Activated CD4-positive, alpha-beta T cell treated with anti-CD3 and anti-CD28 coated beads for 48 hours (primary cell): ENCODE data around the gene KMT2B.
"Not testable (repeated sequence)": the region's sequence is repeated elsewhere in the genome, so short reads cannot be mapped to it uniquely, and the experiment has no call there.

ENCODE experiments used
- DNase-seq: peaks from one replicate; pipeline ENCODE4 v3.0.0-alpha.2; 2020

The KMT2B gene

DNA sequence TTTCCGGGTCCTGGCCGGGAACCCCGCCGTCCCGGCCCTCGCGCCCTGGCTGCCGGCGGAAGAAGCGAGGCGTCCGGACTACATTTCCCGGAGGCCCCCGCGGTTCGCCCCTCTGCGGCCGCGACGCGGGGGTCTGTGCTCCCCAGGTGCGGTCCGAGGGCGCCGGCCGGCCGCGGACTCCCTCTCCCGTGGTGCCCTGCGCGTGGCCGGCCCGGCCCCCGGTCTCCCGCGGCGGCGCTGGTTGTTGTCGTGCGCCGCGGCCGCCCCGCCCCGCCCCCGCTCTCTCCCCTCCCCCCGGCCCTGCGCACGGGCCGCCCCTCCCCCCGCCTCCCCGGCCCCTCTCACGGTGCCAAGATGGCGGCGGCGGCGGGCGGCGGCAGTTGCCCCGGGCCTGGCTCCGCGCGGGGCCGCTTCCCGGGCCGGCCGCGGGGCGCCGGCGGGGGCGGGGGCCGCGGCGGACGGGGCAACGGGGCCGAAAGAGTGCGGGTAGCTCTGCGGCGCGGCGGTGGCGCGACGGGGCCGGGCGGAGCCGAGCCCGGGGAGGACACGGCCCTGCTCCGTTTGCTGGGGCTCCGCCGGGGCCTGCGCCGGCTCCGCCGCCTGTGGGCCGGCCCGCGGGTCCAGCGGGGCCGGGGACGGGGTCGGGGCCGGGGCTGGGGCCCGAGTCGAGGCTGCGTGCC is at the start of gene KMT2B:
TSS of gene KMT2B (plus strand) at position 339 of the 680 bp plus-strand sequence. CDS start at position 355, 16 bp downstream.
- DNase-seq: no peak

GRCh38 chr19:35669566-35669965 is 48.2 kb upstream of the KMT2B start:
- DNase-seq: no peak

DNA sequence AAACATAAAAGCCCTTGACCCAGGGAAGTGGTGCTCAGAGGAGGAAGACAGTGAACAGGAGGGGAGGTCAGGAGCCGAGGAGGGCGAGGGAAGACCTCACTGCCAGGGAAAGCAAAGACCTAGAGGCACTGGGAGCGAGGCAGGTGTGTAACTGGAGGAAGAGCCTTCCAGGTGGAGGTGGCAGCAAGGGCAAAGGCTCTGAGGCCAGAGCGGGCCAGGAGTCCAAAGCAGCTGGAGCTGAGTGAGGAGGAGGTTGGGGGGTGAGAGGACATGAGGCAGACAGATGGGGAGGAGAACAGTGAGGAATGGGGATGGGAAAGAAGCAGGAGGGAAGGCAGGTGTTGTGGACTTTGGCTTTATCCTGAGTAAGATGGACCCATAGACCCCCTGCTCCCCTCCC is 47.8 kb upstream of the KMT2B start:
- DNase-seq: no peak

GRCh38 chr19:35670686-35671085 is 47.1 kb upstream of the KMT2B start:
- DNase-seq: no peak

DNA sequence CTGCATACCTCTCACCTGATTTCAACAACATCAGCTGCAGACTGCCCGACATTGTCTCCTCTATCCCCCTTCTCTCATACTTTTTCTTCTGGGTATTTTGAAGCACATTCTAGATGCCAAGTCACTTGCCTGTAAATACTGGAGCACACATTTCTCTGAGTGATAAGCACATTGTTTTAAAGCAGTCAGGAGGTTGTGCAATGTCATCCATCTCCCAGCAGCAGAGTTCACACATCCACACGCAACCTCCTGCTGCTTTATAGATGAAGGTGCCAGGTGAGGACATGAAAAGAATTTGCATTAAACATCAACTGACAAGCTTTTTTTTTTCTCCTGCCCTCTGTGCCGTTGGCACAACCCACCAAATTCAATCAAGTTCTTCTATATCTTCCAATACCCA is 46.0 kb upstream of the KMT2B start:
- DNase-seq: no peak

- DNase-seq: peak; percentile 73
Observed at GRCh38 chr19:35673121-35673804, 44.5 kb upstream of the KMT2B start.

- no peak for DNase-seq
Observed at GRCh38 chr19:35675589-35676140, 42.1 kb upstream of the KMT2B start.

DNA sequence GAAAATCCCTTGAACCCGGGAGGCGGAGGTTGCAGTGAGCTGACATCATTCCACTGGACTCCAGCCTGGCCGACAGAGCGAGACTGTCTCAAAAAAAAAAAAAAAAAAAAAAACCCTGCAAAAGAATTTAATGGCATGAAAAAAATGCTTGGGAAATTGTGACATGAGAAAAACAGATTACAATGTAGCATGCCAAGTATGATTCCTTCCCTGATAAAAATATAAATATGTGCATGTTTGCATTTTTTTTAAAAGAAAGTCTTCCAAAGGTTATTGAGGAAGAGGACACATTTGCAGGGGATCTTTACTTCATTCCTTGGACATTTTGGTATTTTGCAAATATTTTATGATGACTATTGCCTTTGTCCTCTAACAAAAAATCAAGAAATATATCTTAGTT is 28.0 kb upstream of the KMT2B start:
- DNase-seq: no peak

- not testable (repeated sequence) for DNase-seq
Observed at GRCh38 chr19:35691106-35691505, 26.7 kb upstream of the KMT2B start.

DNA sequence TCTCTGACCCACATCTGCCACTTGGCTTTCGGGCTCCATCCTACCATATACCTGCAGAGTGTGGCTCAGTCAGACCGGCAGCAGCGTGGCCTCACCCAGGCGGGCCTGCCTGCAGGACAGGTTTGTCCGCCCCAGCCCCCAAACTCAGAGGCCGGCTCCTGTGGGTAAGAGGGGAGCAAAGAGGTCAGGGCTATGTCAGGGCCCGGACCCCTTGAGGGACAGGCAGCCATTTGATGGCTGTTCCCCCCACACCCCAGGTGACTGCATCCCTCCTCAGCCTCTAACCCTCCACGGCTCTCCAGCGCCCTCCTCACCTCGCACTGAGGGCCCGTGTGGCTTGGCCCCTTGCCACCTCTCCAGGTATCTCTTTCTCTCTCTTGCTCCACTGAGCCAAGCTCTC is 25.8 kb upstream of the KMT2B start:
- DNase-seq: no peak

DNA sequence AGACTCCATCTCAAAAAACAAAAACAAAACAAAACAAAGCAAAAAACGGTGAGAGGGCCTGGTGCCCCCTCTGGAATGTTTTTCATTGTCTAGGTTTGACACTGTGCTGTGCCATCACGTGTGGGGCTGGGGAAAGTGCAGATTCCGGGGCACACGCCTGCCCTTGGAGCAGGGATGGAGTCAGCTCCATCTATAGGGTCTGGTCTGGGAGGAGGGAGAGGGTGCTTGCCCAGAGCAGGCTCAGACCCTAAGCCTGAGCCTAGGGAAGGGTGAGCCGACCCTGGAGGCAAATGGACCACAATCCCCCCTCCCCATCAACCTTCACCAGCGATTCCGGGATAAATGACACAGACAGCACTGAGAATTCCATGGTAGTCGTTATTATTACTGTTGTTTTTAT is 24.4 kb upstream of the KMT2B start:
- no peak for DNase-seq

DNA sequence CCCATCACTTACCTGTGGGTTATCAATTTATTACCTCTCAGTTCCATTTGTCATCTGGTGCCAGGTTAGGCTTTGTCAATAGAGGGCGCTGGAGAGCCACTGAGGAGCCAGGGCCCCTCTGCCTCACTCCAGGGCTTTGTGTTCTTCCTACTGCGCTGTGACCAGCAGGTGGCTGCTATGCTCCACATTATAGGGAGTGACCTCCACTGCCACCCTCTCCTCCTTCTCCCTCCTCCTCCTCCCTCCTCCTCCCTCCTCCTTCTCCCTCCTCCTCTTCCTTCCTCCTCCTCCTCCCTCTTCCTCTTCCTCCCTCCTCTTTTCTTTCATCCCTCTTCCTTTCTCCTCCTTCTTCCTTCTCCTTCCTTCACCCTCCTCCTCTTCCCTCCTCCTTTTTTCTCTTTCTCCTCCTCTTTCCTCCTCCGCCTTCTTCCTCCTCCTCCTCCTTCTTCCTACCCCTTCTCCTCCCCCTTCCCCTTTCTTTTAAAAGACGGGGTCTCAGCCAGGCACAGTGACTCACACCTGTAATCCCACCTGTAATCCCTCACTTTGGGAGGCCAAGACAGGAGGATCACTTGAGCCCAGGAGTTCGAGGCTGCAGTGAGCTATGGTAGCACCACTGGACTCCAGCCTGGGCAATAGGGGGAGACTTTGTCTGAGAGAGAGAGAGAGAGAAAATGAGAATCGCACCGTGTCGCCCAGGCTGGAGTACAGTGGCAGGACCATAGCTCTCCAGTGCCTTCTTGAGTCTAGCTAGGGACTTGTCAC is 23.8 kb upstream of the KMT2B start:
- peak; percentile 94 for DNase-seq

GRCh38 chr19:35695895-35696422 is 21.8 kb upstream of the KMT2B start:
- no peak for DNase-seq

GRCh38 chr19:35696835-35697234 is 21.0 kb upstream of the KMT2B start:
- peak; percentile 49 for DNase-seq

GRCh38 chr19:35702223-35703012 is 15.4 kb upstream of the KMT2B start:
- DNase-seq: peak; percentile 96

DNA sequence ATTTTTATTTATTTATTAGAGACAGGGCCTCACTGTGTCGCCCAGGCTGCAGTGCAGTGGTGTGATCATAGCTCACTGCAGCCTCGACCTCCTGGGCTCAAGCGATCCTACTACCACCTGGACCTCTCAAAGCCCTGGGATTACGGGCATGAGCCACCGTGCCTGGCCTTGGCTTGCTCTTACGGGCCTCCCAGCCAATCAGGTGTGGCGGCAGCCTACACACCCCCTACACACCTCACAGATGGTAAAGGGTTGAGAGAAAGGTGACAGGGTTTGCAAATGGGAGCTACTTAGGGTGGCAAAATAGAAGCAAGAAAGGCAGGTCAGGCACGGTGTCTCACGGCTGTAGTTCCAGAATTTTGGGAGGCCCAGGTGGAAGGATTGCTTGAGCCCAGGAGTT is 14.5 kb upstream of the KMT2B start:
- DNase-seq: no peak

- DNase-seq: peak; percentile 58
Observed at GRCh38 chr19:35704218-35704617, 13.6 kb upstream of the KMT2B start, which contains the start of gene ZBTB32. Gene ZBTB32 (plus strand): TSS chr19:35704558. CDS start chr19:35714627, 10,069 bp downstream.

DNA sequence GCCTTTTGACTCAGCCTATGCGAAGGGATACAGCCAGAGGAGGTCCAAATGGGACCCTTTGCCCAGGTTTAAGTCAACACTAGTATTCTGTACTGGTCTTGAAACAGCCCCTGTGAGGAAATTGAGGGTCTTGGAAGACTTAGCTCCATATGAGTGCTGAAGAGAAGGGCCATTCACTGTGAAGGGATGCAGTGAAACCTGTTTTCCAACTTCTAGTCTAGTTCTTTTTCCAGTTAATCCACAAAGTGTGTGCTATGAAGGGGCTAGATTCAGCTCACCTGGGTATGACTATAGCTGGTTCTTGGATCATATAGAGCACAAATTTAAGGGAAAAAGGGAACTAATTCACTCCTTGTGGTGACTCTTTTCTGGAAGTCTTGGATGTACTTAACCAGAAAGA is 9.4 kb upstream of the KMT2B start:
- no peak for DNase-seq

- DNase-seq: peak; percentile 81
Observed at GRCh38 chr19:35710784-35711723, 6.7 kb upstream of the KMT2B start.

GRCh38 chr19:35712567-35713505 is 5.0 kb upstream of the KMT2B start:
- peak; percentile 92 for DNase-seq
